Hepatocyte (in vitro differentiated cells): ENCODE results near the gene KRTAP29-1.
"Not testable (repeated sequence)": the region's sequence is repeated elsewhere in the genome, so short reads cannot be mapped to it uniquely, and the experiment has no call there.

Experiments
- EZH2 ChIP-seq: fragments of 200-600 bp; sonication (generic); IDR thresholded peaks from 2 replicates; pipeline ENCODE4 v1.6.1; 2016; ENCODE audit warnings: antibody characterized with exemption, mild to moderate bottlenecking, borderline replicate concordance
- TF ChIP-seq, protein P1 (sequence below): fragments of 200-600 bp; sonication (generic); IDR thresholded peaks from 2 replicates; pipeline ENCODE4 v1.5.1; 2016; ENCODE audit warnings: antibody characterized with exemption, mild to moderate bottlenecking; ENCODE audit not compliant: poor library complexity

DNA sequence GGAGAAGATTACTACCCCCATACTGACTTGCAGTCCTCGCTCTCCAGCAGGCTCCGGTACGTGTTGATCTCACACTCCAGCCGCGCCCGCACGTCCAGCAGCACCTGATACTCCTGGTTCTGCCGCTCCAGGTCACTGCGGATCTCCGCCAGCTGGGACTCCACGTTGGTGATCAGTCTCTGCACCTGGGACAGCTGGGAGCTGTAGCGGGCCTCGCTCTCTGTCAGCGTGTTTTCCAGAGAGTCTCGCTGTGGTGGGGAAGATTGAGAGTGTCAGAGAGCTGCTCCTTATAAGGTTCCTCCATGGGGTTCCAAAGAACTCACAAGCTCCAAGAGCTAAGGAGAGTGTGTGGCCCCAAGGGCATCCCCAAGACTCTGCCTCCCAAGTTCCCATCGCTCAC, 43.8 kb upstream of the KRTAP29-1 start:
- TF ChIP-seq, protein P1, sequence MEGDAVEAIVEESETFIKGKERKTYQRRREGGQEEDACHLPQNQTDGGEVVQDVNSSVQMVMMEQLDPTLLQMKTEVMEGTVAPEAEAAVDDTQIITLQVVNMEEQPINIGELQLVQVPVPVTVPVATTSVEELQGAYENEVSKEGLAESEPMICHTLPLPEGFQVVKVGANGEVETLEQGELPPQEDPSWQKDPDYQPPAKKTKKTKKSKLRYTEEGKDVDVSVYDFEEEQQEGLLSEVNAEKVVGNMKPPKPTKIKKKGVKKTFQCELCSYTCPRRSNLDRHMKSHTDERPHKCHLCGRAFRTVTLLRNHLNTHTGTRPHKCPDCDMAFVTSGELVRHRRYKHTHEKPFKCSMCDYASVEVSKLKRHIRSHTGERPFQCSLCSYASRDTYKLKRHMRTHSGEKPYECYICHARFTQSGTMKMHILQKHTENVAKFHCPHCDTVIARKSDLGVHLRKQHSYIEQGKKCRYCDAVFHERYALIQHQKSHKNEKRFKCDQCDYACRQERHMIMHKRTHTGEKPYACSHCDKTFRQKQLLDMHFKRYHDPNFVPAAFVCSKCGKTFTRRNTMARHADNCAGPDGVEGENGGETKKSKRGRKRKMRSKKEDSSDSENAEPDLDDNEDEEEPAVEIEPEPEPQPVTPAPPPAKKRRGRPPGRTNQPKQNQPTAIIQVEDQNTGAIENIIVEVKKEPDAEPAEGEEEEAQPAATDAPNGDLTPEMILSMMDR: not testable (repeated sequence)
- not testable (repeated sequence) for TF ChIP-seq EZH2
